Mesendoderm (in vitro differentiated cells): ENCODE results near the gene PPA1.
"Not testable (repeated sequence)": the region's sequence is repeated elsewhere in the genome, so short reads cannot be mapped to it uniquely, and the experiment has no call there.

ENCODE experiments used
- DNase-seq: peaks from one replicate; pipeline ENCODE4 v3.0.0; 2013
- H2AK5ac ChIP-seq: 2 replicates; pipeline ENCODE4 v1.6.1; 2013; ENCODE audit warnings: low read length, inconsistent platforms
- H2BK120ac ChIP-seq: 2 replicates; pipeline ENCODE4 v1.6.1; 2013; ENCODE audit warnings: low read depth, mild to moderate bottlenecking, low read length, moderate library complexity, mixed read lengths
- H2BK15ac ChIP-seq: replicated peaks from 2 replicates; pipeline ENCODE4 v1.6.1; 2013; ENCODE audit warnings: low read depth, mild to moderate bottlenecking, moderate library complexity
- H2BK5ac ChIP-seq: 2 replicates; pipeline ENCODE4 v1.6.1; 2013; ENCODE audit warnings: low read length, inconsistent platforms
- H3K18ac ChIP-seq: 2 replicates; pipeline ENCODE4 v1.6.1; 2013; ENCODE audit warnings: mild to moderate bottlenecking, low read length, mixed read lengths
- H3K23ac ChIP-seq: one replicate; pipeline ENCODE4 v1.6.1; 2013; ENCODE audit warnings: low read length
- H3K27ac ChIP-seq: 2 replicates; pipeline ENCODE4 v1.5.1; 2013; ENCODE audit warnings: low read depth, mild to moderate bottlenecking, inconsistent platforms, low read length, moderate library complexity
- H3K27me3 ChIP-seq: 2 replicates; pipeline ENCODE4 v1.6.1; 2013; ENCODE audit warnings: low read length, control low read depth, mild to moderate bottlenecking, inconsistent platforms; ENCODE audit not compliant: insufficient read depth, poor library complexity
- H3K36me3 ChIP-seq: 2 replicates; pipeline ENCODE4 v1.6.1; 2013; ENCODE audit warnings: low read length, inconsistent platforms; ENCODE audit not compliant: control insufficient read depth, insufficient read depth
- H3K4ac ChIP-seq: one replicate; pipeline ENCODE4 v1.6.1; 2013; ENCODE audit warnings: low read depth, mild to moderate bottlenecking, low read length, moderate library complexity
- H3K4me1 ChIP-seq: 2 replicates; pipeline ENCODE4 v1.6.1; 2013; ENCODE audit warnings: low read depth, low read length, inconsistent platforms; ENCODE audit not compliant: control insufficient read depth
- H3K4me2 ChIP-seq: 2 replicates; pipeline ENCODE4 v1.6.1; 2013; ENCODE audit warnings: low read length
- H3K4me3 ChIP-seq: 2 replicates; pipeline ENCODE4 v1.5.1; 2013; ENCODE audit warnings: mild to moderate bottlenecking, low read length
- H3K56ac ChIP-seq: one replicate; pipeline ENCODE4 v1.6.1; 2013; ENCODE audit warnings: low read length
- H3K79me1 ChIP-seq: 2 replicates; pipeline ENCODE4 v1.6.1; 2013; ENCODE audit warnings: low read length, inconsistent platforms
- H3K79me2 ChIP-seq: 2 replicates; pipeline ENCODE4 v1.6.1; 2013; ENCODE audit warnings: mild to moderate bottlenecking, low read length; ENCODE audit not compliant: control insufficient read depth, insufficient read depth
- H3K9ac ChIP-seq: 2 replicates; pipeline ENCODE4 v1.6.1; 2013; ENCODE audit warnings: low read length, inconsistent platforms
- H4K5ac ChIP-seq: one replicate; pipeline ENCODE4 v1.6.1; 2013; ENCODE audit warnings: low read length
- H4K8ac ChIP-seq: one replicate; pipeline ENCODE4 v1.6.1; 2013; ENCODE audit warnings: low read depth, mild to moderate bottlenecking, control low read depth, low read length, moderate library complexity
- WGBS: extraction: QIAGEN DNeasy Blood & Tissue Kit; methylation state at CpG from one replicate; pipeline ENCODE4 v1.1.7; 2013; ENCODE audit warnings: low lambda C conversion rate, missing lambda C conversion rate; ENCODE audit not compliant: insufficient coverage; ENCODE audit errors: extremely low coverage; 5-methylcytosine and 5-hydroxymethylcytosine counted together

The PPA1 gene

DNA sequence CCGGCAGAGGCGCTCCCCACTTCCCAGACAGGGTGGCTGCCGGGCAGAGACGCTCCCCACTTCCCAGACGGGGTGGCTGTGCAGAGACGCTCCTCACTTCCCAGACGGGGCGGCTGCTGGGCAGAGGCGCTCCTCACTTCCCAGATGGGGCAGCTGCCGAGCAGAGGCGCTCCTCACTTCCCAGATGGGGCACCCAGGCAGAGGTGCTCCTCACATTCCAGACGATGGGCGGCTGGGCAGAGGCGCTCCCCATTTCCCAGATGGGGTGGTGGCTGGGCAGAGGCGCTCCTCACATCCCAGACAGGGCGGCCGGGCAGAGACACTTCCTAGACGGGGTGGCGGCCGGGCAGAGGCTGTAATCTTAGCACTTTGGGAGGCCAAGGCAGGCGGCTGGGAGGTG lies 6.8 kb upstream of the PPA1 start:
- WGBS = no CpG with 5 or more reads among the region's 21 CpGs
- H3K27me3 ChIP-seq, H2BK5ac ChIP-seq, H3K18ac ChIP-seq, H3K9ac ChIP-seq, H3K4me3 ChIP-seq, H2BK120ac ChIP-seq, H3K56ac ChIP-seq, H4K5ac ChIP-seq, H3K4me1 ChIP-seq, H3K36me3 ChIP-seq, H3K4me2 ChIP-seq, H3K79me2 ChIP-seq, H3K79me1 ChIP-seq, H3K4ac ChIP-seq, H3K27ac ChIP-seq, H2AK5ac ChIP-seq, DNase-seq, H3K23ac ChIP-seq, H2BK15ac ChIP-seq, H4K8ac ChIP-seq: not testable (repeated sequence)

DNA sequence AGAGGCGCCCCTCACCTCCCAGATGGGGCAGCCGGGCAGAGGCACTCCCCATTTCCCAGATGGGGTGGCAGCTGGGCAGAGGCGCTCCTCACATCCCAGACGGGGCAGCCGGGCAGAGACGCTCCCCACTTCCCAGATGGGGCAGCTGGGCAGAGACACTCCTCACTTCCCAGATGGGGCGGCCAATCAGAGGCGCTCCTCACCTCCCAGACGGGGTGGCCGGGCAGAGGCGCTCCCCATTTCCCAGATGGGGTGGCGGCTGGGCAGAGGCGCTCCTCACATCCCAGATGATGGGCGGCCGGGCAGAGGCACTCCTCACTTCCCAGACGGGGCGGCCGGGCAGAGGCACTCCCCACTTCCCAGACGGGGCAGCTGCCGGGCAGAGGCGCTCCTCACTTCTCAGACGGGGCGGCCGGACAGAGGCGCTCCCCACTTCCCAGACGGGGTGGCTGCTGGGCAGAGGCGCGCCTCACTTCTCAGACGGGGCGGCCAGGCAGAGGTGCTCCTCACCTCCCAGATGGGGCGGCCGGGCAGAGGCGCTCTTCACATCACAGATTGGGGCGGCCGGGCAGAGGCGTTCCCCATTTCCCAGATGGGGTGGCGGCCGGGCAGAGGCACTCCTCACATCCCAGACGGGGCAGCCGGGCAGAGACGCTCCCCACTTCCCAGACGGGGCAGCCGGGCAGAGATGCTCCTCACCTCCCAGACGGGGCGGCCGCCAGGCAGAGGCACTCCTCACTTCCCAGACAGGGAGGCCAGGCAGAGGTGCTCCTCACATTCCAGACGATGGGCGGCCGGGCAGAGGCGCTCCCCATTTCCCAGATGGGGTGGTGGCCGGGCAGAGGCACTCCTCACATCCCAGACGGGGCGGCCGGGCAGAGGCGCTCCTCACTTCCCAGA lies 6.1 kb upstream of the PPA1 start:
- H3K36me3 ChIP-seq, H2AK5ac ChIP-seq: not testable (repeated sequence)
- no CpG with 5 or more reads among the region's 55 CpGs for WGBS

DNA sequence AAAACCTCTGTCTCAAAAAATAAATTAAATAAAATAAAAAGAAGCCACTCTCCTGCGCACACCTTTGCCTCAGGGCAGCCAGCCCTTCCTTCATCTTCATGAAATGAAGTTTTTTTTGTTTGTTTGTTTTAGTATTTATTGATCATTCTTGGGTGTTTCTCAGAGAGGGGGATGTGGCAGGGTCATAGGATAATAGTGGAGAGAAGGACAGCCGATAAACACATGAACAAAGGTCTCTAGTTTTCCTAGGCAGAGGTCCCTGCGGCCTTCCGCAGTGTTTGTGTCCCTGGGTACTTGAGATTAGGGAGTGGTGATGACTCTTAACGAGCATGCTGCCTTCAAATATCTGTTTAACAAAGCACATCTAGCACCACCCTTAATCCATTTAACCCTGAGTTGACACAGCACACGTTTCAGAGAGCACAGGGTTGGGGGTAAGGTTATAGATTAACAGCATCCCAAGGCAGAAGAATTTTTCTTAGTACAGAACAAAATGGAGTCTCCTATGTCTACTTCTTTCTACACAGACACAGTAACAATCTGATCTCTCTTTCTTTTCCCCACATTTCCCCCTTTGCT lies 4.8 kb upstream of the PPA1 start:
- not testable (repeated sequence) for H3K4ac ChIP-seq
- WGBS = no CpG with 5 or more reads among the region's 6 CpGs

More for the DNA sequence above, 6.1 kb upstream of the PPA1 start:
- not testable (repeated sequence) for H3K23ac ChIP-seq, H2BK15ac ChIP-seq, H3K4ac ChIP-seq, H3K79me1 ChIP-seq, H3K9ac ChIP-seq, H3K4me1 ChIP-seq, DNase-seq, H3K27me3 ChIP-seq, H3K4me3 ChIP-seq, H3K4me2 ChIP-seq, H2BK120ac ChIP-seq, H3K56ac ChIP-seq, H3K79me2 ChIP-seq, H4K5ac ChIP-seq, H4K8ac ChIP-seq, H3K18ac ChIP-seq, H2BK5ac ChIP-seq, H3K27ac ChIP-seq

DNA sequence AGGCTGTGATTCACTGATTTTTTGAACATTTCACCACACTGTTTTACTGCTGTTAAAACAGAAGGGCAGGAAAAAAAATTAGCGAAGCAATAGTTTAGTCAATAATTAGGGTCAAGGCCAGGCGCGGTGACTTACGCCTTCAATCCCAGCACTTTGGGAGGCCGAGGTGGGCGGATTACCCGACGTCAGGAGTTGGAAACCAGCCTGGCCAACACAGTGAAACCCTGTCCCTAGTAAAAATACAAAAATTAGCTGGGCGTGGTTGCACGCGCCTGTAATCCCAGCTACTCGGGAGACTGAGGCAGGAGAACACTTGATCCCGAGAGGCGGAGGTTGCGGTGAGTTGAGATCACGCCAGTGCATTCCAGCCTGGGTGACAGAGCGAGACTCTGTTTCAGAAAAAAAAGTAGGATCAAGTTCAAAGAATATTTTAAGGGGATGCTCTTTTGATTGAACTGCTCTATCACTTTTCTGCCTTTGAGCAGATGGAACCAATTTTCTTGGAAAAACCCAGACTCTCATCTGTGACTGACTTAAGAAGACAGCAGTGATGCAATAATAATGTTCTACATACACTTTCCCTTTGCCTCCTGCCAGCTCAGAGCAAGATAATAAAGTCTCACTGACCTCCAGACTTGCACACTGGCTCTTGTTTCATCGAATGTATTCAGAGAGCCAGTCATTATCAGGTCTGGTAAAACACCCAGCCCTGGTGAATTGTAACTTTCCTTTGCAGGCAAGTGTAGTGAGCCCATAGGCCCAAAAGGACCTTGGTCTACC lies 1.6 kb upstream of the PPA1 start:
- H4K5ac ChIP-seq = no peak overlapping the region
- no peak overlapping the region for H2AK5ac ChIP-seq
- no peak overlapping the region for H3K56ac ChIP-seq
- no peak overlapping the region for H3K23ac ChIP-seq
- no peak for DNase-seq
- no peak overlapping the region for H3K4ac ChIP-seq
- no peak overlapping the region for H2BK120ac ChIP-seq
- no peak overlapping the region for H3K4me2 ChIP-seq
- no peak overlapping the region for H3K4me3 ChIP-seq
- H3K9ac ChIP-seq = no peak overlapping the region
- H3K79me2 ChIP-seq = peaks cover 9% of the 10 kb centered on the region
- no peaks in the 10 kb centered on the region for H3K79me1 ChIP-seq
- H4K8ac ChIP-seq = no peak overlapping the region
- no peak overlapping the region for H2BK5ac ChIP-seq
- no peak overlapping the region for H2BK15ac ChIP-seq
- H3K4me1 ChIP-seq = no peaks in the 10 kb centered on the region
- no peaks in the 10 kb centered on the region for H3K27me3 ChIP-seq
- WGBS = no CpG with 5 or more reads among the region's 18 CpGs
- no peaks in the 10 kb centered on the region for H3K36me3 ChIP-seq
- no peak overlapping the region for H3K27ac ChIP-seq
- H3K18ac ChIP-seq = no peak overlapping the region

More for the DNA sequence above, 4.8 kb upstream of the PPA1 start:
- H3K79me2 ChIP-seq, H3K79me1 ChIP-seq, H2BK120ac ChIP-seq, H3K4me1 ChIP-seq, H3K23ac ChIP-seq, H3K56ac ChIP-seq, H4K8ac ChIP-seq, DNase-seq, H3K27me3 ChIP-seq, H3K9ac ChIP-seq, H3K27ac ChIP-seq, H2BK5ac ChIP-seq, H4K5ac ChIP-seq, H2AK5ac ChIP-seq, H3K4me2 ChIP-seq, H2BK15ac ChIP-seq, H3K36me3 ChIP-seq, H3K4me3 ChIP-seq, H3K18ac ChIP-seq: not testable (repeated sequence)

DNA sequence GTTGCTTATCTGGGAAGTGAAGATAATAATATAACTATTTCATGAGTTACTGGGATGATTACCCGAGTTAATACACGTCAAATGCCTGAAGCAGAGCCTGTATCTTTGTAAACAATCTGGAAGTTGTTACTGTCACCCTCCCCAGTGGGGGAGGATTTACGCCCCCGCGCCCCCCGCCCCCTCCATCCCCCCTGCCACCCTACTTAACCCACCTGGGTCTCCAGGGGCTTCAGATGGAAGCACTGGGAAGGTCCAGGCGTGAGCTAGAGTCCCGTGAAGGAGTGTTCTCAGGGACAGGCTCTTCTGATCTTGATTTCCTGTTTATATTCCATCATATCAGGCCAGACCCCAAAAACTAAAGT lies 691 bp upstream of the PPA1 start:
- no peak overlapping the region for H3K18ac ChIP-seq
- no CpG with 5 or more reads among the region's 8 CpGs for WGBS
- DNase-seq = no peak
- no peak overlapping the region for H4K8ac ChIP-seq
- no peak overlapping the region for H2BK120ac ChIP-seq
- H4K5ac ChIP-seq = no peak overlapping the region
- H3K4me3 ChIP-seq = no peak overlapping the region
- H3K9ac ChIP-seq = peak overlapping the region; percentile 74
- H2BK15ac ChIP-seq = peak overlapping the region; percentile 41
- H3K79me2 ChIP-seq = peaks cover 9% of the 10 kb centered on the region
- H3K56ac ChIP-seq = no peak overlapping the region
- no peaks in the 10 kb centered on the region for H3K4me1 ChIP-seq
- H3K4ac ChIP-seq = no peak overlapping the region
- H3K36me3 ChIP-seq = no peaks in the 10 kb centered on the region
- no peak overlapping the region for H3K23ac ChIP-seq
- peak overlapping the region; percentile 93 for H3K4me2 ChIP-seq
- no peak overlapping the region for H3K27ac ChIP-seq
- no peak overlapping the region for H2BK5ac ChIP-seq
- no peaks in the 10 kb centered on the region for H3K79me1 ChIP-seq
- H2AK5ac ChIP-seq = no peak overlapping the region
- H3K27me3 ChIP-seq = no peaks in the 10 kb centered on the region
